OCI-M1 (cell line): ENCODE data around the gene CALR3.
"Not testable (repeated sequence)": the region's sequence is repeated elsewhere in the genome, so short reads cannot be mapped to it uniquely, and the experiment has no call there.

ENCODE experiments used
- DNase-seq: peaks from one replicate; lab custom pipeline; 2025; lab: John Stamatoyannopoulos, UW

The CALR3 gene

GRCh38 chr19:16457195-16457953 lies 38.6 kb downstream of the CALR3 start:
- no peak for DNase-seq

DNA sequence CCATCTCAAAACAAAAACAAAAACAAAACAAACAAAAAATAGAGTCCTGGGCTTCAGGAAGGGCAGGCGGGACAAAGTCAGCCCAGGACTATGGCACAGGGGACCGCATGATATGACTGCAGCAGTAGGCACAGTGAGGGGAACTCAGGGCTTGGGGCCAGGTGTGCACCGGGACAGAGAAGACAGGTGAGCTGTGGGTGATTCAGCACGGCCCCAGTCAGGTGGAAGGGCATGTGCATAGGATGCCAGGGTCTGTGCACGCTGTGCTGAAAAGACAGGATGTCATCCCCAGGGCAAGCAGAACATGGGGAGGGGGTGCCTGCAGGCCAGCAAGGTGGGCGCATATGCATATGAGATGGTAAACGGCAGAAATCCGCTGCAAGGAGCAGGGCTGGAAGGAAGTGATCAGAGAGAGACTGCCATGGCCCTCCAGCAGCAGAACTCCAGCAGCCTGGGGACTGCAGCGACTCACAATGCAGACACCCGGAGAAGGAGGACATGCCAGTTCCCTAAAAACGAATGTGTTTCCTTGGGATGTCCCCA lies 39.2 kb downstream of the CALR3 start:
- no peak for DNase-seq

GRCh38 chr19:16455489-16455888 lies 40.5 kb downstream of the CALR3 start:
- DNase-seq, result no peak

GRCh38 chr19:16454351-16454918 lies 41.5 kb downstream of the CALR3 start:
- DNase-seq, result no peak

- DNase-seq, result no peak
Observed at GRCh38 chr19:16452325-16452724, 43.6 kb downstream of the CALR3 start.

DNA sequence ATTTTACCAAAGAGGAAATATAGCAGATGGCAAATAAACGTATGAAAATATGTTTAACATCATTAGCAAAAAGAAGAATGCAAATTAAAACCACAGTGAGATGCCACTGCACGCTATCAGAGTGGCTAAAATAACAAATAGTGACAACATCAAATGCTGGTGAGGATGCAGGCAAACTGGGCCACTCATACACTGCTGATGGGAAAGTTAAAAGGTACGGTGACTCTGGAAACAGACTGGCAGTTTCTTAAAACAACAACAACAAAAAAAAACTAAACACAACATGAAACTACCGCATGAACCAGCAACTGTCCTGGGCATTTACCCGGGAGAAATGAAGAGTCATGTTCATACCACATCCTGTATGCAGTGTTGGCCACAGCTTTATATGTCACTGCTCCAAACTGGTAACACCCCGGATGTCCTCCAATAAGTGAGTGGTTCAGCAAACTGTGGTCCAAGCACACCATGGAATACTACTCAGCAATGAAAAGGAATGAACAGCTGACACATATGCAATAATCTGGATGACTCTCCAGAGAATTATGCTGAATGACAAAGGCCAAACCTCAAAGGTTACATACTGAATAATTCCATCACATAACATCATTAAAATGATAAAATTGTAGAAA lies 46.5 kb downstream of the CALR3 start:
- DNase-seq, result peak; percentile 66

DNA sequence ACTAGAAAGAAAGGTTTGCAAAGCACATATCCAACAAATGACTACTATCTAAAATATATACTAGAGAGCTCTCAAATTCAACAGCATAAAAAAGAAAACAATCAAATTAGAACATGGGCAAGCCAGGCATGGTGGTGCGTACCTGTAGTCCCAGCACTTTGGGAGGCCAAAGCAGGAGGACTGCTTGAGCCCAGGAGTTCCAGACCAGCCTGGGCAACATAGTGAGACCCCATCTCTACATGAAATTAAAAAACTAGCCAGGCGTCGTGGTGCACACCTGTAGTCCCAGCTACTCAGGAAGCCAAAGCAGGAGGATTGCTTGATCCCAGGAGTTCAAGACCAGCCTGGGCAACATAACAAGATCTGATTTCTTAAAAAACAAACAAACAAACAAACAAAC lies 47.1 kb downstream of the CALR3 start:
- not testable (repeated sequence) for DNase-seq

DNA sequence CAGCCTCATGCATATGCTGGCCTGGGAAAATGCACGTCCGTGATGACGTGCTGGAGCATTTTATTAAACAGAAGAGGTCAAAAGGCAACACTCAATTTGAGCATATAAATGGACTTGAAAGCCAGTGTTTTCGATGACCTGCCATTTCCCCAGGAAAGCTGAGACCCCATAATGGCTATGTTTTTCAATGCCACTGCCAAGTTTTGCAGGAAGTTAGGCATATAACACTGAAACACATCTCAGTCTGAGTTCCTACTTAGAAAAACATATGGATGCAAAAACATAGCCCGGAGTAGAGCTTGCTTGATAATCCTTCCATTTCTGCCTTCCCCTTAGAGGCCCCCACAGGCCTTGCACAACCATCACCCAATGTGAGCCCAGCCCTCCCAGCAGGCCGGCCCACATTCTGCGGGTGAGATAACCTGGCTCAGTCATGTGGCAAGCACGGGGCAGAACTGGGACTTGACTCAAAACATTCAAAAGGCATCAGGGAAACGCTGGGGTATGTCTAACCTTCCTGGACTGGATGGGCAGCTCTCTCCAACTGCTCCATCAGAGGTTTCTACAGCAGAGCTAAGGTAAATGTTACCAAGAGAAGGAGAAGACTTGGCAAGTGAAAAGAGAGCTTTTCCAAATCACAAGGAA lies 49.1 kb downstream of the CALR3 start:
- DNase-seq, result peak; percentile 96

DNA sequence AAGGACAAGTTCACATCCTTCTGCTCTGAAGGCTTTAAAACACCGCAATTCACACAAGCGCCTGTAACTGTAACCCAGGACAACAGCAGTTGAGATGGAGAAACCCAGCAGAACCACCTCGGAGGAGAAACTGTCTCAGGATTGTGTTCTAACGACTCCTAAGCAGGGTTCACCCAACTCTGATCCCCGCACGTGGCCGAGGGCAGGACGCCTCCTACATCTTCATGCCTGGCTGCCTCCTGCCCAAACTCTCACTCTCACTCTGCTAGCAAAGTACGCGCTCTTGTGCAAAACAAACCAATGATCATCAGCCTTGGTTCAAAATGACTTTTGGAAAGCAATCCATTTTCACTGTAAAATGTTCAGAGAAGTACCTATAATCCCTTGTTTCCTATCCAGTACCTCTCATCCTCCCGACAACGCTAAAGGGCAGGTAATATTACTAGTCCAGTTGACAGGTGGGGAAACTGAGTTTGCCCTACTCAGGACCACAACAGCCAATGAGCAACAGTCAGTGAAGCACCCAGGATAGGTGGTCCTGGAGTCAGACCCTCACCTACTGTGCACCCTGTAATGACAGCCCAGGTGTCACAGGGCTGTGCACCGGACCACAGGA lies 49.8 kb downstream of the CALR3 start:
- no peak for DNase-seq

DNA sequence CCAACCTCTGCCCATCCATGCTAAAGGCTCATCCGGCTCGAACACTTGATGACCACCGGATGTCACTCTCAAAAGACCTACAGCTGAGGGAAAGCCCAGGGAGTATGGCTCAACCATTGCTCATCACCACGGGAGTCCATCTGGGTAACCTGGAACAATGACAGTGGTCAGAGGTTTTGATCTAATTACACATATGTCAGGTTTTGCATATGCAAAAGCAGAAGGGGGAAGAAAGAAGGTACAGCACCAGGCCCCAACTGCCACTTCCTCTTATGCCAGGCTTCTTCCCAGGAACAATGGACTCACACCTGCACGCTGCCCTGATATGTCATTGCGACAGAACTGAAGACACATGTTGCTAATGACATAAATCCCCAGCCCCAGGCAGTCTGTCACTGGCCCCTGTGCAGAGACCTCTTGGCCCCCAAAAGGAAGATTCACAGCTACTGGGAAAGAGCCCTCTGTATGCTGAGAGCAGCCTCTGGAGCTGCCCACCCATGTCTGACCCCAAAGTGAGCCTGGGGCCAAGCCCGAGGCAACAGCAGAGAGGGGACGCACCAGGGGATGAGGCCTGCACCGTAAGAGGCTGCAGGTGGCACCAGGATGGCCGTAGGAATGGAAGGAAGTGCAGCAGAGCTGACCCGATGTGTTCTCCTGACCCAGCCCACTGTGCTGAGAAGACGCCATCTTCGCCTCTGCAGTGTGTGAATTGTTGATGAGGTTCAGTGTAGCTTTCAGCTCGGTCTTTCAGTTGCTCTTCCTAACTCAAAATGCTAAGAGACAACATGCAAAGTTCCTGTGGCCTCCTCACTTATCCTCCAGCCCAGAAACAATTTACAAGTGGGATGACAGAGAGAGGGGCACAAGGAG lies 50.5 kb downstream of the CALR3 start:
- peak; percentile 50 for DNase-seq

- no peak for DNase-seq
Observed at GRCh38 chr19:16444269-16444600, 51.7 kb downstream of the CALR3 start.

GRCh38 chr19:16442386-16443276 lies 53.3 kb downstream of the CALR3 start:
- DNase-seq, result no peak

DNA sequence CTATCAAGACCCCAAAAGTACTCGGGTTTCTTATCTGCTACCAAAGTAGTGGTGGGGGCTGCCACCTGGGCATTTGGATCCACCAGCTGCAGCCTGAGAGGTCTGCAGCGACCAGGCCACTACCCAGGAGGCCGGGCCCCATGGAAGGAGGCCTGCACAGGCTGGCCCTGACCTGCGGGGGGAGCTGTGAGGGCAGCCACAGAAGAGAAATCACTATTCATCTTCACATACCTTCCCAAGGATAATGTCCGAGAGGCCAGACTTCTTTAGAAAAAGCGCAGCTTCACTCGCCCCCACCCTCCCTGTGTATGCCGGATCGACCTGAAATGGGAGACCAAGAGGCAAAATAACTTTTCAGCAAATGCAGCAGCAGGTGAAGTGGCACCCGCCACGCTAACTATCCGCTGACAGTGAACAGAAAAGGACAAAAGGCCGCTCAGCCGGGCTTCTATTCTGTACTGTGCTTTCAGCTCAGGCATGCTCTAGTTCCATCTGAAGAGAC lies 54.3 kb downstream of the CALR3 start:
- peak; percentile 51 for DNase-seq

DNA sequence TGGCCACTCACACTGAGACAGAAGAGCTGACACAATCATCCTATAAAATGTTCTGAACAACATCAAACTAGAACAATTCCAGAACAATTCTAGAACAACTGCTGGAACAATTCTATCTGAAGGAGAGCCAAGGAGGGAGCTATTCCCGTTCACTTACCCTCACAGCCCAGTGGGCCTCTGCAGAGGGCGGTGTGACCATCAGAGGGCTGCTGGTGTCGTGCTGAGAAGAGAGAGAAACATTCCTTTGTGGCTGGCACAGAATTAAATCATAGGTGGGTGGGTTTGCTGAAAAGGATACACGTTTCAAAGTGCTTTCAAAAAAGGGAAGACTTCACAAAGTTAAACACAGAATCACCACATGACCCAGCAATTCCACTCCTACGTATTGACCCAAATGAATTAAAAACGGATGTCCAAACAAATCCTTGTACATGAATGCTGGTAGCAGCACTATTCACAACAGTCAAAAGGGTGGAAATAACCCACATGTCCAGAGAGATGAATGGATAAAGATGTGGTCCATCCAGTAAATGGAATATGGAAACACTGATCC lies 59.1 kb downstream of the CALR3 start:
- DNase-seq, result no peak

DNA sequence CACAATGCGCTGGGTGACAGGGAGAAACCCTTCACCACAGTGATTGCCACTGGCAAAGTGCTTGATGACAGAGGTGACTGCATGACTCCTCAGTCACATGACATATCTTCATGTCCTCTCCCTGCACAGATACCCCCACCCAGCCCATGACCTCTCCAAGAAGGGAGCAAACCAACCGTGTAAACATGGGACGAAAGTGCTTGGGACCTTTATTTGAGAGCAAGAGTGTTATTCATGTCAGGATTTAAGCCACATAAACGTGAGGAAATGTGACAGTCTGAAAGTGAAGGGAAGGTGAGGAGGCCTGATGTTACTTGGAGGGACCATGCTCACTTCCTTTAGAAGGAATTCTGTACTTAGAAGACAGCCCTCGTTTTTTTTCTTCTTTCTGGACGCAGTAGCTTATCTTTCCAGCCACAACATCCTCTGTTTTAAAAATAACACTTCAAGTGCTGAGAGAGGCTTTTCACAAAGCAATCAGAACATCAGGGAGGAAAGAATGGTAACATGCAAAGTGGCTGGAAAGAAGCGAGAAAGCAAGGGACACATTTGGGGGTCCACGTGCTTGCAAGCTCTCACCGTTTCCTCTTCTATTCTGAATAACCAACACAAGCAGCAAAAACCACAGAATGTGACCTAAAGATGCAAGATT lies 59.8 kb downstream of the CALR3 start:
- peak; percentile 73 for DNase-seq

DNA sequence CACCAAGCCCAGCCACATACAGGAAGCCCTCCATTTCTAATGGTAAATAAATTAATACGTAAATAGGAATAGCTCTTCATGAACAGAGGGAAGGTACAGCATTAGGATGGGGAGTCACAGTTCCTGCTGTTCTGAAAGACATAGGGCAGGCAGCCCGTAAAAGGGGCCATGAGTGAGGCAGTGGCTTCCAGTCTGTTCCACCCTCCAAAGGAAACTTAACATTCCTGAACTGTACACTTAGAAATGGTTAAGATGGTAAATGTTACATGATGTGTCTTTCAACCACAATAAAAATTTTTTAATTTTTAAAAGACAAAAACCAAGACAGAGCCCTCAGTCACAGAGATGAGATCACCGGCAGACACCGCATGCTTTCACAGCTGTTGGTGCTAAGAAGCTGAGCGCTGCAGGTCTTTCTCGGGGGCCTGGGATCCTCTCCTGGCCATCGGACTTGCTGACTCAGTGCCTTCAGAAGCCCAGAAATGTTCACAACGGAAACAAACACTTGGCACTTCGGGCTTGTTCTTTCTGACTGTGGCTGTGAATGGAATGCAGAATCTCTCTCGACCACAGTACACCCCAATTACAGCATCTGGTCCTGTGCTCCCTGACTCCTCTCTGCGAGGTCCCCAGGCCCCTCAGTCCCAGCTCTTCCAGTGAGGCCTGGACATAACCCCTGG lies 60.6 kb downstream of the CALR3 start:
- no peak for DNase-seq

DNA sequence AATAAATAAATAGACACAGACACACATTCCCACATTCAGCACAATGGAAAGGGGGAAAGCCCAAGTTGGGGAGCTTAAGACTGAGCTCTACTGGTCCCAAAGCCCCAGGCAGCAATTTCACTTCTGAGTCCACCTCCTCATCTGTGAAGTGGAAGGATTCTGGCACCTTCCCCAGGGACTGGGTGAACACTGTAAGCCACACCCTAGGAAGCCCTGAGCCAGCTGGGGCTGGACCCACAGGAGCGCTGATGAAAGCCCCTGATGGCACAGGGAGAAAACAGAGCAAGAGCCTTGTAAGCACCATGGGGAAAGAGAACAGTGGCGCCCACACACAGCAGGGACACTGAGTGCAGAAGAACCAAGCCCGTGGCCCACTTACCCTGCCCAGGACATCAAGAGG lies 62.0 kb downstream of the CALR3 start:
- no peak for DNase-seq

DNA sequence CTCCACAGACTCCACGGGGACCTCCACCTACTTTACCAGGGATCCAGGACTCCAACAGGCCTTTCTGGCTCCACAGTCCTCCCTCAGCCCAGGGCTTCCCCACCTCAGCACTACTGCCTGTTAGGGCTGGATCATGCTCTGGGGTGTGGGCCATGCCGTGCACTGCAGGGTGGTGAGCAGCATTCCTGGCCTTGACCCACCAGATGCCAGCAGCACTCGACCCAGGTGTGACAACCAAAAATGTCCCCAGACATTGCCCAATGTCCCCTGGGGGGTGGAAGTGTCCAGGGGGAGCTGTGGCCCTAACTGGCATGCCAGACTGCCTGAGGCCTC lies 66.2 kb downstream of the CALR3 start:
- no peak for DNase-seq
